Spinal cord (tissue), 10 donors: ENCODE measurements around the gene RRN3. TPM values are rescaled to one million over a fixed set of nuclear protein-coding genes. Genes with fewer than 3 reads are reported as not detected.
"Not testable (repeated sequence)": the region's sequence is repeated elsewhere in the genome, so short reads cannot be mapped to it uniquely, and the experiment has no call there.

ENCODE experiments used
- DNase-seq, 6 donors: peaks; one replicate each; pipeline versions ENCODE4 v3.0.0 to v3.0.0-alpha.2; 2013 to 2015; ENCODE audit warnings: low spot score in 6 of 6, low read depth in 4 of 6
- H3K27ac ChIP-seq: one replicate; pipeline ENCODE4 v1.5.1; 2013; ENCODE audit warnings: low read depth, low read length, control low read depth
- H3K27me3 ChIP-seq: one replicate; pipeline ENCODE4 v1.6.1; 2013; ENCODE audit warnings: low read length; ENCODE audit not compliant: control insufficient read depth, insufficient read depth
- H3K36me3 ChIP-seq: one replicate; pipeline ENCODE4 v1.6.1; 2013; ENCODE audit warnings: low read length; ENCODE audit not compliant: control insufficient read depth, insufficient read depth
- H3K4me1 ChIP-seq: one replicate; pipeline ENCODE4 v1.6.1; 2013; ENCODE audit warnings: low read length; ENCODE audit not compliant: control insufficient read depth, insufficient read depth
- H3K4me3 ChIP-seq: one replicate; pipeline ENCODE4 v1.5.1; 2013; ENCODE audit warnings: low read depth, low read length, control low read depth
- H3K9me3 ChIP-seq: one replicate; pipeline ENCODE4 v1.6.1; 2013; ENCODE audit warnings: low read length; ENCODE audit not compliant: control insufficient read depth, insufficient read depth
- WGBS: methylation state at CpG from one replicate; pipeline ENCODE4 v1.1.5; 2013; ENCODE audit warnings: missing lambda C conversion rate; ENCODE audit not compliant: insufficient coverage; 5-methylcytosine and 5-hydroxymethylcytosine counted together
- polyA plus RNA-seq, 2 donors: library from polyadenylated mRNA; unstranded; fragments of 120-200 nt; gene quantifications; one replicate each; pipeline ENCODE4 v1.2.1, GENCODE V29; 2013; ENCODE audit not compliant: insufficient read length in 2 of 2
- small RNA-seq: library from RNA; depleted of rRNA; stranded (forward); fragments of <200 nt; gene quantifications from one replicate; pipeline ENCODE3, GENCODE V24; 2014; ENCODE audit warnings: low replicate concordance
- total RNA-seq, 2 donors: library from RNA; depleted of rRNA in 1 of 2; stranded (reverse); fragments of 120-200 nt in 1 of 2; fragments of >200 nt in 1 of 2; gene quantifications; one replicate each; pipeline versions ENCODE4 v1.2.3 to v1.2.4, GENCODE V29; 2013 to 2014
- donor health status: healthy.

RRN3 gene
- total and polyA plus RNA-seq, 4 donors, result 31.9 to 43.4 (median 36.7) TPM

GRCh38 chr16:15021429-15021828 lies 72.6 kb downstream of the RRN3 start:
- 71% methylated on average over 7 of the region's 7 CpGs for WGBS
- H3K4me3 ChIP-seq, H3K27ac ChIP-seq, DNase-seq, H3K9me3 ChIP-seq, H3K4me1 ChIP-seq, H3K27me3 ChIP-seq: not testable (repeated sequence)
- peaks cover 32% of the 10 kb centered on the region for H3K36me3 ChIP-seq

GRCh38 chr16:15016951-15017580 lies 77.0 kb downstream of the RRN3 start:
- not testable (repeated sequence) for H3K9me3 ChIP-seq, DNase-seq, H3K4me1 ChIP-seq, H3K27ac ChIP-seq, H3K27me3 ChIP-seq, H3K4me3 ChIP-seq
- peaks cover 25% of the 10 kb centered on the region for H3K36me3 ChIP-seq
- 70% methylated on average over 2 of the region's 4 CpGs for WGBS

GRCh38 chr16:15016354-15016753 lies 77.7 kb downstream of the RRN3 start:
- not testable (repeated sequence) for H3K9me3 ChIP-seq, H3K4me3 ChIP-seq
- H3K36me3 ChIP-seq, result peaks cover 25% of the 10 kb centered on the region

GRCh38 chr16:15015671-15016070 lies 78.4 kb downstream of the RRN3 start:
- H3K4me1 ChIP-seq, H3K4me3 ChIP-seq, H3K9me3 ChIP-seq, H3K27me3 ChIP-seq, DNase-seq, H3K27ac ChIP-seq: not testable (repeated sequence)
- no CpG with 5 or more reads among the region's 3 CpGs for WGBS
- peaks cover 23% of the 10 kb centered on the region for H3K36me3 ChIP-seq

More at GRCh38 chr16:15016354-15016753, 77.7 kb downstream of the RRN3 start:
- DNase-seq, H3K27ac ChIP-seq, H3K4me1 ChIP-seq, H3K27me3 ChIP-seq: not testable (repeated sequence)
- 100% methylated on average over 3 of the region's 4 CpGs for WGBS

- not testable (repeated sequence) for H3K27ac ChIP-seq, H3K9me3 ChIP-seq, H3K4me1 ChIP-seq, DNase-seq, H3K4me3 ChIP-seq, H3K27me3 ChIP-seq
- WGBS, result 98% methylated on average over 4 of the region's 10 CpGs
- H3K36me3 ChIP-seq, result peaks cover 16% of the 10 kb centered on the region
These were observed 81.1 kb downstream of the RRN3 start for GRCh38 chr16:15012941-15013340.

Small RNA genes lying within 50 kb of the gene (small RNA-seq; reads per million reads assigned to genes)
- 0.06 reads per million for gene MIR1972-1

Other genes starting within 250 kb of the RRN3 start
- 100 to 1,000 TPM in 1 of 2 donors, 10 to 100 TPM in 1; 62.2 to 146 TPM for gene NPIPA1, start 156.8 kb downstream of the RRN3 start, total RNA-seq
- gene NPIPA1, start 156.8 kb downstream of the RRN3 start, polyA plus RNA-seq, result 100 to 1,000 TPM; 188 to 212 TPM
- gene PDXDC1, start 119.2 kb downstream of the RRN3 start, total RNA-seq, result 10 to 100 TPM; 54.3 to 61.4 TPM
- 10 to 100 TPM; 52.3 to 82.9 TPM for gene PDXDC1, start 119.2 kb downstream of the RRN3 start, polyA plus RNA-seq
- gene NTAN1, start 38.2 kb downstream of the RRN3 start, total RNA-seq, result 10 to 100 TPM; 35.3 to 36.8 TPM
- 10 to 100 TPM; 45.3 to 53.6 TPM for gene NTAN1, start 38.2 kb downstream of the RRN3 start, polyA plus RNA-seq